Cardiac septum (tissue), 1 donor: ENCODE measurements around the gene ZNF883. TPM values are rescaled to one million over a fixed set of nuclear protein-coding genes. Genes with fewer than 3 reads are reported as not detected.
"Not testable (repeated sequence)": the region's sequence is repeated elsewhere in the genome, so short reads cannot be mapped to it uniquely, and the experiment has no call there.

Source experiments
- DNase-seq: peaks from one replicate; pipeline ENCODE4 v3.0.0-alpha.2; 2020; ENCODE audit warnings: low spot score
- intact Hi-C: fragments of 100-400 bp; cut with DNase I; formaldehyde crosslinking; loops from one replicate; pipeline ENCODE4 v1.14.0; 2022
- long read RNA-seq: library from polyadenylated mRNA; unstranded; transcript quantifications from one replicate; pipeline ENCODE4 v2.0.0, GENCODE V29; 2021
- total RNA-seq: library from RNA; stranded (reverse); fragmentation: NEBNext Ultra II Directional; extraction: Animal tissue kit (Norgen Biotek cat#: 25700); gene quantifications from one replicate; pipeline ENCODE4 v1.2.1, GENCODE V29; 2021
- donor health status: DM: no; HTN: no; CAD: no.

The ZNF883 gene
- 2.4 TPM for total RNA-seq
- long read RNA-seq, transcript ZNF883-201 (5 exons, 2,414 nt): major isoform, 7 of 8 reads
- long read RNA-seq, partial matches to known transcripts: 0 of 8 reads
- long read RNA-seq, other reads (novel, unspliced or antisense): 1 of 8 reads

- DNase-seq: no peak
Observed at GRCh38 chr9:113011911-113012381, at the start of gene ZNF883. TSS of gene ZNF883 (minus strand) at chr9:113012192.

GRCh38 chr9:113061072-113061850, 49.3 kb upstream of the ZNF883 start:
- DNase-seq: peak; percentile 87
- intact Hi-C loops: not testable (repeated sequence)

More at GRCh38 chr9:113011911-113012381, at the start of gene ZNF883:
- intact Hi-C loops: no loop called here

- intact Hi-C loops: not testable (repeated sequence)
- DNase-seq: peak; percentile 79
Observed at GRCh38 chr9:113059581-113060284, 47.7 kb upstream of the ZNF883 start.

- no peak for DNase-seq
- intact Hi-C loops: no loop called here
Observed at GRCh38 chr9:113057193-113057592, 45.2 kb upstream of the ZNF883 start.

GRCh38 chr9:113056191-113057106, 44.5 kb upstream of the ZNF883 start, which contains the start of gene ZFP37:
TSS of gene ZFP37 (minus strand) at chr9:113056724. CDS start at chr9:113056688, 36 bp downstream.
- intact Hi-C loops: no loop called here
- peak; percentile 95 for DNase-seq

GRCh38 chr9:113042884-113043657, 31.1 kb upstream of the ZNF883 start:
- intact Hi-C loops: no loop called here
- DNase-seq: no peak

GRCh38 chr9:113026200-113026599, 14.2 kb upstream of the ZNF883 start:
- DNase-seq: no peak
- intact Hi-C loops: no loop called here

- intact Hi-C loops: no loop called here
- no peak for DNase-seq
Observed at GRCh38 chr9:113018247-113018646, 6.3 kb upstream of the ZNF883 start.

GRCh38 chr9:113012492-113012891, 500 bp upstream of the ZNF883 start:
- intact Hi-C loops: no loop called here
- no peak for DNase-seq

- DNase-seq: no peak
- intact Hi-C loops: no loop called here
Observed at GRCh38 chr9:113005777-113006176, 6.2 kb downstream of the ZNF883 start.

GRCh38 chr9:112997236-112997941, 14.6 kb downstream of the ZNF883 start:
- DNase-seq: no peak
- intact Hi-C loops: no loop called here

- intact Hi-C loops: no loop called here
Observed at GRCh38 chr9:112971415-112971814, 40.6 kb downstream of the ZNF883 start.

GRCh38 chr9:112970939-112971338, 41.1 kb downstream of the ZNF883 start:
- no peak for DNase-seq
- intact Hi-C loops: no loop called here

More at GRCh38 chr9:112971415-112971814, 40.6 kb downstream of the ZNF883 start:
- no peak for DNase-seq

- DNase-seq: no peak
- intact Hi-C loops: no loop called here
Observed at GRCh38 chr9:112969730-112970129, 42.3 kb downstream of the ZNF883 start.

GRCh38 chr9:112955550-112955949, 56.4 kb downstream of the ZNF883 start:
- no peak for DNase-seq
- intact Hi-C loops: no loop called here

GRCh38 chr9:112945620-112946208, 66.3 kb downstream of the ZNF883 start:
- DNase-seq: no peak
- intact Hi-C loops: no loop called here

- no peak for DNase-seq
- intact Hi-C loops: no loop called here
Observed at GRCh38 chr9:112939418-112939817, 72.6 kb downstream of the ZNF883 start.

GRCh38 chr9:112933696-112934095, 78.3 kb downstream of the ZNF883 start:
- intact Hi-C loops: no loop called here
- DNase-seq: no peak
